HepG2 (cell line): ENCODE results near the gene ZBTB4. TPM values are rescaled to one million over a fixed set of nuclear protein-coding genes. Genes with fewer than 3 reads are reported as not detected.

ENCODE experiments used
- ATF7 ChIP-seq, 2 experiments: fragments of 450-650 bp in 1 of 2; sonication (generic) in 1 of 2; formaldehyde crosslinking in 1 of 2; IDR thresholded peaks; 2 replicates each; pipeline versions ENCODE4 v1.4.0 to v1.6.1; 2016 to 2020; ENCODE audit warnings: antibody characterized with exemption in 1 of 2, mild to moderate bottlenecking in 1 of 2, missing genetic modification reagents in 1 of 2
- ATF7-NPFF ChIP-seq: sonication (generic); formaldehyde crosslinking; IDR thresholded peaks from 2 replicates; pipeline ENCODE4 v1.8.1; 2023; ENCODE audit warnings: mild to moderate bottlenecking, low read depth, missing genetic modification reagents, moderate library complexity
- FOXO1 ChIP-seq: sonication (generic); formaldehyde crosslinking; IDR thresholded peaks from 2 replicates; pipeline ENCODE4 v1.4.0; 2020; ENCODE audit warnings: missing genetic modification reagents
- JUND ChIP-seq: sonication (generic); formaldehyde crosslinking; IDR thresholded peaks from 2 replicates; pipeline ENCODE4 v1.8.0; 2022; ENCODE audit warnings: mild to moderate bottlenecking, missing genetic modification reagents
- KDM5B ChIP-seq: sonication (generic); formaldehyde crosslinking; IDR thresholded peaks from 2 replicates; pipeline ENCODE4 v1.4.0; 2020; ENCODE audit warnings: missing genetic modification reagents, mild to moderate bottlenecking, borderline replicate concordance
- NFYB ChIP-seq: sonication (generic); formaldehyde crosslinking; IDR thresholded peaks from 2 replicates; pipeline ENCODE4 v1.4.0; 2020; ENCODE audit warnings: missing genetic modification reagents
- PAX8 ChIP-seq: sonication (generic); formaldehyde crosslinking; IDR thresholded peaks from 2 replicates; pipeline ENCODE4 v1.8.0; 2022; ENCODE audit warnings: mild to moderate bottlenecking, missing genetic modification reagents, borderline replicate concordance
- YEATS4 ChIP-seq: sonication (generic); formaldehyde crosslinking; IDR thresholded peaks from 2 replicates; pipeline ENCODE4 v1.4.0; 2020; ENCODE audit warnings: missing genetic modification reagents, borderline replicate concordance
- ZFP62 ChIP-seq: sonication (generic); formaldehyde crosslinking; IDR thresholded peaks from 2 replicates; pipeline ENCODE4 v1.4.0; 2020; ENCODE audit warnings: missing genetic modification reagents
- ZNF350 ChIP-seq: sonication (generic); formaldehyde crosslinking; IDR thresholded peaks from 2 replicates; pipeline ENCODE4 v1.4.0; 2020; ENCODE audit warnings: mild to moderate bottlenecking, low read depth, missing genetic modification reagents, borderline replicate concordance
- ZNF737 ChIP-seq: sonication (generic); formaldehyde crosslinking; IDR thresholded peaks from 2 replicates; pipeline ENCODE4 v1.5.0; 2020; ENCODE audit warnings: missing genetic modification reagents, mild to moderate bottlenecking, borderline replicate concordance
- ZSCAN9 ChIP-seq: IDR thresholded peaks from 2 replicates; pipeline ENCODE4 v1.6.1; 2016; ENCODE audit warnings: borderline replicate concordance
- polyA plus RNA-seq, 8 experiments: library from polyadenylated mRNA; depleted of rRNA in 3 of 8; stranded (reverse) in 7 of 8; unstranded in 1 of 8; fragments of >200 nt; fragmentation: Illumina TruSeq in 4 of 8; extraction: Trizol in 4 of 8; gene quantifications; 2 replicates each; pipeline versions ENCODE4 v1.2.1 to v1.2.3, GENCODE V29; 2011 to 2016; ENCODE audit warnings: low read depth in 4 of 8, missing spikeins in 1 of 8, mixed read lengths in 1 of 8; ENCODE audit not compliant: insufficient read depth in 1 of 8
- total RNA-seq, 5 experiments: library from RNA; depleted of rRNA; stranded (reverse); fragments of >200 nt; fragmentation: Illumina TruSeq; extraction: Trizol; gene quantifications; 2 replicates each; pipeline ENCODE4 v1.2.3, GENCODE V29; 2016; ENCODE audit warnings: low read depth in 1 of 5
- TF ChIP-seq, protein P1 (sequence below): sonication (generic); formaldehyde crosslinking; IDR thresholded peaks from 2 replicates; pipeline ENCODE4 v1.4.0; 2020; ENCODE audit warnings: missing genetic modification reagents, borderline replicate concordance
- TF ChIP-seq, protein P2 (sequence below): IDR thresholded peaks from 2 replicates; pipeline ENCODE4 v1.6.1; 2018; ENCODE audit warnings: missing genetic modification reagents, mild to moderate bottlenecking, missing compliant biosample characterization
- TF ChIP-seq, protein P3 (sequence below): sonication (generic); formaldehyde crosslinking; IDR thresholded peaks from 2 replicates; pipeline ENCODE4 v1.8.1; 2023; ENCODE audit warnings: mild to moderate bottlenecking, missing genetic modification reagents
- TF ChIP-seq, protein P4 (sequence below): sonication (generic); formaldehyde crosslinking; IDR thresholded peaks from 2 replicates; pipeline ENCODE4 v1.5.0; 2020; ENCODE audit warnings: missing genetic modification reagents, mild to moderate bottlenecking, borderline replicate concordance

The ZBTB4 gene
- total and polyA plus RNA-seq, 2 of the 13 experiments (the other 11 are each of a cell fraction or from before 2014, with no cell fraction given) = 4.3 to 7.4 TPM

DNA sequence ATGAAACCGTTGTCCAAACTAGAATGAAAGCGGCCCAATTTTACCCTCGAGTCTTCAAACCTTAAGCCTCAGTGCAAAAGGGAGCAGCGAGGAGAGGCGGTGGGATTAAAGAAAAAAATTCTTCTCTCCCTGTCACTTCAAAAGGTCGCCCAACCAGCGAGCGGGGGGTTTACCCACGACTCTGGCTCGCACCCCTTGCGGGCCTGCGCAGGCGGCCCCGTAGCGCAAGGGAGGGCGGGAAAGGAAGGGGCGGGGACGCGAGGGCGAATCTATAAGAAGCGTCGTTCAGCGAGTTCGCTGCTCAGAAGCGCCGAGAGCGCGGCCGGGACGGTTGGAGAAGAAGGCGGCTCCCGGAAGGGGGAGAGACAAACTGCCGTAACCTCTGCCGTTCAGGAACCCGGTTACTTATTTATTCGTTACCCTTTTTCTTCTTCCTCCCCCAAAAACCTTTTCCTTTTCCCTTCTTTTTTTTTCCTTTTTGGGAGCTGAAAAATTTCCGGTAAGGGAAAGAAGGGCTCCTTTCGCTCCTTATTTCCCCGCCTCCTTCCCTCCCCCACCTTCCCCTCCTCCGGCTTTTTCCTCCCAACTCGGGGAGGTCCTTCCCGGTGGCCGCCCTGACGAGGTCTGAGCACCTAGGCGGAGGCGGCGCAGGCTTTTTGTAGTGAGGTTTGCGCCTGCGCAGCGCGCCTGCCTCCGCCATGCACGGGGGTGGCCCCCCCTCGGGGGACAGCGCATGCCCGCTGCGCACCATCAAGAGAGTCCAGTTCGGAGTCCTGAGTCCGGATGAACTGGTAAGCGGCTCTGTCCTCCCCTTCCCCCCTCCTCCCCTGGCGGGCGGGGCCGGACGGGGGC, 4.9 kb upstream of the ZBTB4 start, which contains the start of gene POLR2A (continued):
- TF ChIP-seq, protein P1, sequence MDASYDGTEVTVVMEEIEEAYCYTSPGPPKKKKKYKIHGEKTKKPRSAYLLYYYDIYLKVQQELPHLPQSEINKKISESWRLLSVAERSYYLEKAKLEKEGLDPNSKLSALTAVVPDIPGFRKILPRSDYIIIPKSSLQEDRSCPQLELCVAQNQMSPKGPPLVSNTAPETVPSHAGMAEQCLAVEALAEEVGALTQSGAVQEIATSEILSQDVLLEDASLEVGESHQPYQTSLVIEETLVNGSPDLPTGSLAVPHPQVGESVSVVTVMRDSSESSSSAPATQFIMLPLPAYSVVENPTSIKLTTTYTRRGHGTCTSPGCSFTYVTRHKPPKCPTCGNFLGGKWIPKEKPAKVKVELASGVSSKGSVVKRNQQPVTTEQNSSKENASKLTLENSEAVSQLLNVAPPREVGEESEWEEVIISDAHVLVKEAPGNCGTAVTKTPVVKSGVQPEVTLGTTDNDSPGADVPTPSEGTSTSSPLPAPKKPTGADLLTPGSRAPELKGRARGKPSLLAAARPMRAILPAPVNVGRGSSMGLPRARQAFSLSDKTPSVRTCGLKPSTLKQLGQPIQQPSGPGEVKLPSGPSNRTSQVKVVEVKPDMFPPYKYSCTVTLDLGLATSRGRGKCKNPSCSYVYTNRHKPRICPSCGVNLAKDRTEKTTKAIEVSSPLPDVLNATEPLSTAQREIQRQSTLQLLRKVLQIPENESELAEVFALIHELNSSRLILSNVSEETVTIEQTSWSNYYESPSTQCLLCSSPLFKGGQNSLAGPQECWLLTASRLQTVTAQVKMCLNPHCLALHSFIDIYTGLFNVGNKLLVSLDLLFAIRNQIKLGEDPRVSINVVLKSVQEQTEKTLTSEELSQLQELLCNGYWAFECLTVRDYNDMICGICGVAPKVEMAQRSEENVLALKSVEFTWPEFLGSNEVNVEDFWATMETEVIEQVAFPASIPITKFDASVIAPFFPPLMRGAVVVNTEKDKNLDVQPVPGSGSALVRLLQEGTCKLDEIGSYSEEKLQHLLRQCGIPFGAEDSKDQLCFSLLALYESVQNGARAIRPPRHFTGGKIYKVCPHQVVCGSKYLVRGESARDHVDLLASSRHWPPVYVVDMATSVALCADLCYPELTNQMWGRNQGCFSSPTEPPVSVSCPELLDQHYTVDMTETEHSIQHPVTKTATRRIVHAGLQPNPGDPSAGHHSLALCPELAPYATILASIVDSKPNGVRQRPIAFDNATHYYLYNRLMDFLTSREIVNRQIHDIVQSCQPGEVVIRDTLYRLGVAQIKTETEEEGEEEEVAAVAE (CRISPR knock-in tag) = peak; percentile 66
- TF ChIP-seq NFYB (CRISPR knock-in tag) (peak; percentile 55), YEATS4 (CRISPR knock-in tag) (peak; percentile 89), FOXO1 (CRISPR knock-in tag) (peak; percentile 69), KDM5B (CRISPR knock-in tag) (peak; percentile 66; the same call in 1 of the 2 replicates), ZNF737 (CRISPR knock-in tag) (no peak), ATF7-NPFF (CRISPR knock-in tag) (0 out of 2 replicates have a peak, but pooled peaks have one; percentile 56), ZSCAN9 (CRISPR knock-in tag) (peak; percentile 92), ZFP62 (CRISPR knock-in tag) (no peak), ATF7 (IDR thresholded peaks at IDR 0.05) (peak; percentile 55), ATF7 (CRISPR knock-in tag; IDR thresholded peaks at IDR 0.05) (no peak), PAX8 (CRISPR knock-in tag) (peak; percentile 82; the same call in 1 of the 2 replicates), ZNF350 (peak; percentile 54), JUND (CRISPR knock-in tag) (0 out of 2 replicates have a peak, but pooled peaks have one; percentile 15)
- TF ChIP-seq, protein P2, sequence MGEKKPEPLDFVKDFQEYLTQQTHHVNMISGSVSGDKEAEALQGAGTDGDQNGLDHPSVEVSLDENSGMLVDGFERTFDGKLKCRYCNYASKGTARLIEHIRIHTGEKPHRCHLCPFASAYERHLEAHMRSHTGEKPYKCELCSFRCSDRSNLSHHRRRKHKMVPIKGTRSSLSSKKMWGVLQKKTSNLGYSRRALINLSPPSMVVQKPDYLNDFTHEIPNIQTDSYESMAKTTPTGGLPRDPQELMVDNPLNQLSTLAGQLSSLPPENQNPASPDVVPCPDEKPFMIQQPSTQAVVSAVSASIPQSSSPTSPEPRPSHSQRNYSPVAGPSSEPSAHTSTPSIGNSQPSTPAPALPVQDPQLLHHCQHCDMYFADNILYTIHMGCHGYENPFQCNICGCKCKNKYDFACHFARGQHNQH = peak; percentile 90
- TF ChIP-seq, protein P3, sequence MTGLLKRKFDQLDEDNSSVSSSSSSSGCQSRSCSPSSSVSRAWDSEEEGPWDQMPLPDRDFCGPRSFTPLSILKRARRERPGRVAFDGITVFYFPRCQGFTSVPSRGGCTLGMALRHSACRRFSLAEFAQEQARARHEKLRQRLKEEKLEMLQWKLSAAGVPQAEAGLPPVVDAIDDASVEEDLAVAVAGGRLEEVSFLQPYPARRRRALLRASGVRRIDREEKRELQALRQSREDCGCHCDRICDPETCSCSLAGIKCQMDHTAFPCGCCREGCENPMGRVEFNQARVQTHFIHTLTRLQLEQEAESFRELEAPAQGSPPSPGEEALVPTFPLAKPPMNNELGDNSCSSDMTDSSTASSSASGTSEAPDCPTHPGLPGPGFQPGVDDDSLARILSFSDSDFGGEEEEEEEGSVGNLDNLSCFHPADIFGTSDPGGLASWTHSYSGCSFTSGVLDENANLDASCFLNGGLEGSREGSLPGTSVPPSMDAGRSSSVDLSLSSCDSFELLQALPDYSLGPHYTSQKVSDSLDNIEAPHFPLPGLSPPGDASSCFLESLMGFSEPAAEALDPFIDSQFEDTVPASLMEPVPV (CRISPR knock-in tag) = no peak; the same call in 1 of the 2 replicates
- TF ChIP-seq, protein P4, sequence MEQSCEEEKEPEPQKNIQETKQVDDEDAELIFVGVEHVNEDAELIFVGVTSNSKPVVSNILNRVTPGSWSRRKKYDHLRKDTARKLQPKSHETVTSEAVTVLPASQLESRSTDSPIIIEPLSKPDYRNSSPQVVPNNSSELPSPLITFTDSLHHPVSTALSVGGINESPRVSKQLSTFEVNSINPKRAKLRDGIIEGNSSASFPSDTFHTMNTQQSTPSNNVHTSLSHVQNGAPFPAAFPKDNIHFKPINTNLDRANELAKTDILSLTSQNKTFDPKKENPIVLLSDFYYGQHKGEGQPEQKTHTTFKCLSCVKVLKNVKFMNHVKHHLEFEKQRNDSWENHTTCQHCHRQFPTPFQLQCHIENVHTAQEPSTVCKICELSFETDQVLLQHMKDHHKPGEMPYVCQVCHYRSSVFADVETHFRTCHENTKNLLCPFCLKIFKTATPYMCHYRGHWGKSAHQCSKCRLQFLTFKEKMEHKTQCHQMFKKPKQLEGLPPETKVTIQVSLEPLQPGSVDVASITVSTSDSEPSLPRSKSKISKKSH = peak; percentile 58
